ENCODE measurements around the gene MSANTD1. TPM values are rescaled to one million over a fixed set of nuclear protein-coding genes. Genes with fewer than 3 reads are reported as not detected.

Gene MSANTD1
- polyA plus RNA-seq, 1 of the 3 experiments (the other 2 are of a cell fraction) = 0.15 TPM

DNA sequence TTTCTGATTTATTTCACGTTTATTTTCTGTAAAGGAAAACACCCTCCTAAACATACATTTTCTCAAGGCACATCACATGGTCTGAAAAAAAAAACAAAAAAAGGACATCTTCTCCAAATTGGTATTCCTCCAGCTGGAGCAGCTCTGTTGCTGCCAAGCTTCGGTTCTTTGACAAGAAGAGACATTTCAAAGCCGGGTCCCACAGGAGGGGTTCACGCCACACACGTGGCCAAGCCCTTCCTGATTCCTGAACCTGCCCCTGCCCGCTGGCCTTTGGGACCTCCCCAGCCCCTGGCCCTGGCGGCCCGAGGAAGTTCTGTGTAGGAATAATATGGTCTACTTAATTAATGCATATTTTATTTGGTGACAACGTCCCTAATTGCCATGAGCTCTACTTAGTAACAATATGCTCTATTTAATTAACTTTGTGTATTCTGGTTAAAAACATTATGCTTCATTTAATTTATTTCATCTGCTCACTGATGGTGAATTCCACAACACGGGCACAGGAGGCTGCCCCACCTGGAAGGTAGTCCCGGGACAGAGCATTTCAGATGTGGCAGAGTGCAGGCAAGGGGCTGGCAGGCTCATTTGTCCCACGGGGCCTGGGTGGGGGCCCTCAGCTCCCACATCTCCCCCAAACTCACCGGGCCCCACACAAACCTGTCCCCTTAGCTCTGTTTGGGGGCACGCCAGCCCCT, 38.5 kb downstream of the MSANTD1 start:
- no peak overlapping the region for H3K4me2 ChIP-seq
- ChIA-PET CTCF (no interaction called here), POLR2A (no interaction called here)
- no peak overlapping the region for H3K4me3 ChIP-seq (ENCODE audit: low read depth in 2 of 2, low read length in 1 of 2)
- DNase-seq = no peak
- H3K9ac ChIP-seq = no peak overlapping the region
- H3K4me1 ChIP-seq (ENCODE audit: control insufficient read depth in 1 of 2, insufficient read depth in 2 of 2, low read depth in 1 of 2, low read length in 1 of 2) = peaks cover 7 to 9% of the 10 kb centered on the region in 2 experiments; a peak in 2 of 4 replicates
- no peak overlapping the region for H2AFZ ChIP-seq (ENCODE audit: low read depth)
- no peaks in the 10 kb centered on the region for H3F3A ChIP-seq (replicated peaks; ENCODE audit: insufficient read depth)
- no peaks in the 10 kb centered on the region for H4K20me1 ChIP-seq (ENCODE audit: insufficient read depth)
- no peak overlapping the region for H3K27ac ChIP-seq (ENCODE audit: low read depth in 2 of 2, low read length in 1 of 2)
- TF ChIP-seq MXI1 (IDR thresholded peaks at IDR 0.05; ENCODE audit: low read depth, low read length) (no peak), TEAD4 (IDR thresholded peaks at IDR 0.05; ENCODE audit: borderline replicate concordance, insufficient read depth) (no peak), SIN3A (IDR thresholded peaks at IDR 0.05; ENCODE audit: borderline replicate concordance, low read depth, low read length) (no peak), YY1 (IDR thresholded peaks at IDR 0.05; ENCODE audit: low read depth) (no peak), EP300 (IDR thresholded peaks at IDR 0.05; ENCODE audit: borderline replicate concordance in 1 of 2, low read depth in 1 of 2, low read length in 1 of 2) (no peak), CHD2 (IDR thresholded peaks at IDR 0.05; ENCODE audit: low read length, partially characterized antibody) (no peak), NFIC (IDR thresholded peaks at IDR 0.05; ENCODE audit: borderline replicate concordance) (no peak), SMC3 (IDR thresholded peaks at IDR 0.05; ENCODE audit: low read depth, low read length) (no peak)
- H3K79me2 ChIP-seq (ENCODE audit: insufficient read depth) = no peaks in the 10 kb centered on the region
- no peaks in the 10 kb centered on the region for H3K9me3 ChIP-seq
- WGBS (ENCODE audit: low lambda C conversion rate) = 56% methylated on average over 14 of the region's 14 CpGs
- H3K36me3 ChIP-seq (replicated peaks in 1 of 2; ENCODE audit: control insufficient read depth in 1 of 2, insufficient read depth in 2 of 2, low read length in 1 of 2) = no peaks in the 10 kb centered on the region
- no peaks in the 10 kb centered on the region for H3K9me2 ChIP-seq
- no peaks in the 10 kb centered on the region for H3K27me3 ChIP-seq (ENCODE audit: insufficient read depth)

DNA sequence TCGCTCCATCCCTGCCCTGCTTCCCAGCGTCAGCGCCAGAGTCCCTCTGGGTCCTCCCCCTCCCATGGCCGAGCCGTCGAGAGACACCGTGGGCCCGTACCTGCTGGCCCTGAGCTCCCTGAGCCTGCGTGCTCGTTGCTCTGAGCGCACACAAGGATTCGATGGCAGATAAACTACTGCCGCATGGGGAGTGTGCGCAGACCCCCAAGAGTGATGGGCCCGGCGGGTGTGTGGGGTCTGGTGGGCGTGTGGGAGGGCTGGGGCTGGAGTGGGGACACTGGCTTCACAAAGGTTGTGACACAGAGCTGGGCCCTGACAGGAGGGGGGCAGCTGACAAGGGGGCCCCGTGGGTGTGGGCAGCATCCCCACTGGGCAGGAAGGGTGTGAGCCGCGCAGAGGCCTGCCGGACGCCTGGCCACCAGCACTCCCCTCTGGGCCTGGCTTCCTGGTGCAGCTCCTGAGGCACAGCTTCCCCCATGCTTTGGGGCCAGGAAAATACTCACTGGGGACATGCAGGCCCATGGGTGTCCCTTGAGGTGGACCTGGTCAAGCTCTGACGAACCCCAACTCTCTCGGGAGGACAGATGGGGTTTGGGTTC, 39.1 kb downstream of the MSANTD1 start:
- Histone ChIP-seq H3K27ac (ENCODE audit: low read depth in 2 of 2, low read length in 1 of 2) (no peak overlapping the region), H3K9me2 (no peaks in the 10 kb centered on the region), H2AFZ (ENCODE audit: low read depth) (no peak overlapping the region), H4K20me1 (ENCODE audit: insufficient read depth) (no peaks in the 10 kb centered on the region), H3K4me1 (ENCODE audit: control insufficient read depth in 1 of 2, insufficient read depth in 2 of 2, low read depth in 1 of 2, low read length in 1 of 2) (peaks cover 7 to 9% of the 10 kb centered on the region in 2 experiments; a peak in 2 of 4 replicates), H3K4me3 (ENCODE audit: low read depth in 2 of 2, low read length in 1 of 2) (no peak overlapping the region), H3K27me3 (ENCODE audit: insufficient read depth) (no peaks in the 10 kb centered on the region), H3K4me2 (no peak overlapping the region), H3K79me2 (ENCODE audit: insufficient read depth) (no peaks in the 10 kb centered on the region), H3K36me3 (replicated peaks in 1 of 2; ENCODE audit: control insufficient read depth in 1 of 2, insufficient read depth in 2 of 2, low read length in 1 of 2) (no peaks in the 10 kb centered on the region), H3K9me3 (no peaks in the 10 kb centered on the region), H3F3A (replicated peaks; ENCODE audit: insufficient read depth) (no peaks in the 10 kb centered on the region), H3K9ac (no peak overlapping the region)
- no peak for TF ChIP-seq IRF3 (IDR thresholded peaks at IDR 0.05; ENCODE audit: low read depth, low read length)
- TF ChIP-seq SMC3 (IDR thresholded peaks at IDR 0.05; ENCODE audit: low read depth, low read length) = no peak
- no peak for TF ChIP-seq JUND (IDR thresholded peaks at IDR 0.05)
- no peak for TF ChIP-seq TCF12 (IDR thresholded peaks at IDR 0.05)
- TF ChIP-seq USF1 (IDR thresholded peaks at IDR 0.05; ENCODE audit: borderline replicate concordance, low read depth) = no peak
- no peak for TF ChIP-seq EZH2phosphoT487 (IDR thresholded peaks at IDR 0.05; ENCODE audit: borderline replicate concordance, low read depth)
- TF ChIP-seq CHD2 (IDR thresholded peaks at IDR 0.05; ENCODE audit: low read length, partially characterized antibody) = no peak
- TF ChIP-seq EP300 (IDR thresholded peaks at IDR 0.05; ENCODE audit: borderline replicate concordance in 1 of 2, low read depth in 1 of 2, low read length in 1 of 2) = no peak
- no peak for TF ChIP-seq NFIC (IDR thresholded peaks at IDR 0.05; ENCODE audit: borderline replicate concordance)
- no peak for TF ChIP-seq ELF1 (IDR thresholded peaks at IDR 0.05)
- no peak for TF ChIP-seq USF2 (IDR thresholded peaks at IDR 0.05; ENCODE audit: borderline replicate concordance, low read depth, low read length)
- TF ChIP-seq FOSL2 (IDR thresholded peaks at IDR 0.05; ENCODE audit: borderline replicate concordance, low read depth) = no peak
- no peak for TF ChIP-seq RAD21 (IDR thresholded peaks at IDR 0.05; ENCODE audit: low read length)
- no peak for TF ChIP-seq CTCF (IDR thresholded peaks at IDR 0.05)
- TF ChIP-seq NRF1 (IDR thresholded peaks at IDR 0.05; ENCODE audit: low read depth, low read length) = no peak
- no peak for TF ChIP-seq MEF2A (IDR thresholded peaks at IDR 0.05; ENCODE audit: borderline replicate concordance, low read depth)
- TF ChIP-seq POLR2AphosphoS5 (IDR thresholded peaks at IDR 0.05; ENCODE audit: low read depth, low read length) = no peak
- no peak for TF ChIP-seq YY1 (IDR thresholded peaks at IDR 0.05; ENCODE audit: low read depth)
- WGBS (ENCODE audit: low lambda C conversion rate) = 89% methylated on average over 7 of the region's 24 CpGs
- ChIA-PET POLR2A (no interaction called here), CTCF (no interaction called here)
- no peak for DNase-seq
